HCT116 (cell line): Measurements from ENCODE around the gene FNDC3B. TPM values are rescaled to one million over a fixed set of nuclear protein-coding genes. Genes with fewer than 3 reads are reported as not detected.

ENCODE experiments used
- ATAC-seq: fragments of 200-7000 bp; cut with Tn5 transposase; 2 replicates; pipeline ENCODE4 v1.9.1; 2020; ENCODE audit warnings: mild to moderate bottlenecking, moderate library complexity
- BruUV-seq: library from RNA; stranded (reverse); fragments of 400-500 nt; replicated peaks from 2 replicates; lab custom pipeline; 2021; lab: Mats Ljungman, UMichigan
- CTCF ChIA-PET: fragments of 300-600 bp; sonication (Branson Sonifier 250); formaldehyde crosslinking; loops from one replicate; lab custom pipeline; 2021; ENCODE audit warnings: antibody characterized with exemption; lab: Charles Lee
- POLR2A ChIA-PET: fragments of 300-600, 350-600 bp; sonication (Branson Sonifier 250); formaldehyde crosslinking; loops from one replicate; lab custom pipeline; 2021; ENCODE audit warnings: antibody characterized with exemption; lab: Charles Lee
- RAD21 ChIA-PET, 2 experiments: fragments of 300-600 bp; sonication (Branson Sonifier 250); formaldehyde crosslinking; loops; one replicate each; lab custom pipeline; 2023; ENCODE audit warnings: low total read pairs in 2 of 2; ENCODE audit not compliant: uncharacterized antibody in 2 of 2, unreplicated experiment in 2 of 2, low non-redundant PET in 1 of 2; lab: Charles Lee
- DNase-seq: peaks from one replicate; pipeline ENCODE4 v3.0.0-alpha.2; 2010; ENCODE audit warnings: low read depth, low spot score
- H2AFZ ChIP-seq: fragments of 200-600 bp; shearing (Covaris generic), sonication (generic); 2 replicates; pipeline ENCODE4 v1.6.1; 2017; ENCODE audit warnings: low read depth, mixed run types, mixed read lengths, antibody characterized with exemption, low read length; ENCODE audit not compliant: poor library complexity, severe bottlenecking
- H3K27ac ChIP-seq: 2 replicates; pipeline ENCODE4 v1.5.1; 2012; ENCODE audit warnings: low read depth, low read length
- H3K27me3 ChIP-seq: fragments of 200-600 bp; sonication (generic); 2 replicates; pipeline ENCODE4 v1.6.1; 2016; ENCODE audit warnings: mixed run types, low read length, mixed read lengths; ENCODE audit not compliant: insufficient read depth
- H3K36me3 ChIP-seq, 2 experiments: fragments of 200-500 bp in 1 of 2; fragments of 200-600 bp in 1 of 2; sonication (Bioruptor generic) in 1 of 2; sonication (generic) in 1 of 2; 2 replicates each; pipeline versions ENCODE4 v1.5.1 to v1.6.1; 2014 to 2016; ENCODE audit warnings: low read length in 2 of 2, inconsistent platforms in 1 of 2, mixed read lengths in 1 of 2, mixed run types in 1 of 2; ENCODE audit not compliant: insufficient read depth in 2 of 2, control insufficient read depth in 1 of 2
- H3K4me1 ChIP-seq, 2 experiments: fragments of 200-600 bp in 1 of 2; sonication (generic) in 1 of 2; 2 replicates each; pipeline versions ENCODE4 v1.5.1 to v1.6.1; 2012 to 2017; ENCODE audit warnings: low read length in 2 of 2, inconsistent platforms in 1 of 2, mild to moderate bottlenecking in 1 of 2, mixed read lengths in 1 of 2, mixed run types in 1 of 2, moderate library complexity in 1 of 2; ENCODE audit not compliant: insufficient read depth in 2 of 2, control insufficient read depth in 1 of 2
- H3K4me2 ChIP-seq: fragments of 200-600 bp; sonication (generic); 2 replicates; pipeline ENCODE4 v1.6.1; 2017; ENCODE audit warnings: mixed run types, low read length, mixed read lengths
- H3K4me3 ChIP-seq, 2 experiments: fragments of 200-600 bp in 1 of 2; sonication (generic) in 1 of 2; replicated peaks in 1 of 2; 2 replicates each; pipeline ENCODE4 v1.5.1; 2011 to 2016; ENCODE audit warnings: low read length in 2 of 2, control low read depth in 1 of 2, low read depth in 1 of 2, mild to moderate bottlenecking in 1 of 2, mixed read lengths in 1 of 2, mixed run types in 1 of 2
- H3K79me2 ChIP-seq: fragments of 200-600 bp; sonication (generic); 2 replicates; pipeline ENCODE4 v1.6.1; 2017; ENCODE audit warnings: mild to moderate bottlenecking, mixed run types, low read length, moderate library complexity, mixed read lengths; ENCODE audit not compliant: insufficient read depth
- H3K9ac ChIP-seq: fragments of 200-600 bp; sonication (generic); 2 replicates; pipeline ENCODE4 v1.6.1; 2016; ENCODE audit warnings: low read length, mixed read lengths
- H3K9me2 ChIP-seq: fragments of 200-600 bp; sonication (generic), shearing (Covaris generic); 2 replicates; pipeline ENCODE4 v1.6.1; 2017; ENCODE audit warnings: mixed run types, mild to moderate bottlenecking, moderate library complexity; ENCODE audit not compliant: insufficient read depth
- H3K9me3 ChIP-seq, 2 experiments: fragments of 200-500 bp in 1 of 2; fragments of 200-600 bp in 1 of 2; sonication (Bioruptor generic) in 1 of 2; sonication (generic) in 1 of 2; 2 replicates each; pipeline ENCODE4 v1.6.1; 2014 to 2017; ENCODE audit warnings: low read length in 2 of 2, mixed read lengths in 2 of 2, inconsistent platforms in 1 of 2, low read depth in 1 of 2, mild to moderate bottlenecking in 1 of 2, mixed run types in 1 of 2, moderate library complexity in 1 of 2; ENCODE audit not compliant: control insufficient read depth in 1 of 2, insufficient read depth in 1 of 2
- H4K20me1 ChIP-seq: fragments of 200-600 bp; sonication (generic), shearing (Covaris generic); 2 replicates; pipeline ENCODE4 v1.6.1; 2017; ENCODE audit warnings: mixed run types, mild to moderate bottlenecking, moderate library complexity; ENCODE audit not compliant: insufficient read depth
- ATF3 ChIP-seq: IDR thresholded peaks from 2 replicates; pipeline ENCODE4 v1.6.1; 2012
- CBX3 ChIP-seq: IDR thresholded peaks from 2 replicates; pipeline ENCODE4 v1.6.1; 2012; ENCODE audit warnings: low read depth
- CEBPB ChIP-seq: IDR thresholded peaks from 2 replicates; pipeline ENCODE4 v1.6.1; 2012; ENCODE audit warnings: low read depth
- CTCF ChIP-seq, 3 experiments: fragments of 200-600 bp in 1 of 3; sonication (generic) in 1 of 3; IDR thresholded peaks in 2 of 3; conservative IDR thresholded peaks in 1 of 3; 2 replicates each; pipeline ENCODE4 v1.5.1; 2012 to 2017; ENCODE audit warnings: low read depth in 2 of 3, low read length in 2 of 3, antibody characterized with exemption in 1 of 3, borderline replicate concordance in 1 of 3, control low read depth in 1 of 3, mild to moderate bottlenecking in 1 of 3, mixed read lengths in 1 of 3, mixed run types in 1 of 3, moderate library complexity in 1 of 3; ENCODE audit not compliant: insufficient read depth in 1 of 3
- EGR1 ChIP-seq: IDR thresholded peaks from 2 replicates; pipeline ENCODE4 v1.6.1; 2012; ENCODE audit warnings: low read depth
- ELF1 ChIP-seq: IDR thresholded peaks from 2 replicates; pipeline ENCODE4 v1.6.1; 2012; ENCODE audit warnings: low read depth, borderline replicate concordance
- EZH2 ChIP-seq: fragments of 200-600 bp; sonication (generic); IDR thresholded peaks from 2 replicates; pipeline ENCODE4 v1.6.1; 2017; ENCODE audit warnings: antibody characterized with exemption, mixed run types
- EZH2phosphoT487 ChIP-seq: fragments of 200-600 bp; IDR thresholded peaks from 2 replicates; pipeline ENCODE4 v1.6.1; 2018; ENCODE audit warnings: antibody characterized with exemption, borderline replicate concordance
- FOSL1 ChIP-seq: IDR thresholded peaks from 2 replicates; pipeline ENCODE4 v1.6.1; 2012; ENCODE audit warnings: low read depth
- JUND ChIP-seq: IDR thresholded peaks from 2 replicates; pipeline ENCODE4 v1.6.1; 2012
- MAX ChIP-seq: IDR thresholded peaks from 2 replicates; pipeline ENCODE4 v1.6.1; 2012
- POLR2A ChIP-seq: IDR thresholded peaks from 2 replicates; pipeline ENCODE4 v1.7.0; 2011; ENCODE audit warnings: borderline replicate concordance; ENCODE audit not compliant: insufficient read depth, insufficient read length; ENCODE audit errors: extremely low read depth
- POLR2AphosphoS5 ChIP-seq: IDR thresholded peaks from 2 replicates; pipeline ENCODE4 v1.6.1; 2011; ENCODE audit warnings: mild to moderate bottlenecking, low read depth, low read length, moderate library complexity
- RAD21 ChIP-seq: IDR thresholded peaks from 2 replicates; pipeline ENCODE4 v1.6.1; 2012; ENCODE audit warnings: low read depth, mild to moderate bottlenecking
- SIN3A ChIP-seq: IDR thresholded peaks from 2 replicates; pipeline ENCODE4 v1.6.1; 2012; ENCODE audit warnings: low read depth
- SP1 ChIP-seq: IDR thresholded peaks from 2 replicates; pipeline ENCODE4 v1.6.1; 2012; ENCODE audit warnings: low read depth
- SRF ChIP-seq: IDR thresholded peaks from 2 replicates; pipeline ENCODE4 v1.6.1; 2012; ENCODE audit warnings: low read depth
- TCF7L2 ChIP-seq: IDR thresholded peaks from 2 replicates; pipeline ENCODE4 v1.7.0; 2011; ENCODE audit warnings: borderline replicate concordance, inconsistent platforms; ENCODE audit not compliant: insufficient read depth, insufficient read length; ENCODE audit errors: extremely low read depth
- ZFX ChIP-seq: fragments of 450-650 bp; IDR thresholded peaks from 2 replicates; pipeline ENCODE4 v1.6.1; 2017
- ZNF274 ChIP-seq: fragments of 200-500 bp; sonication (Bioruptor generic); IDR thresholded peaks from 2 replicates; pipeline ENCODE4 v1.6.1; 2014; ENCODE audit warnings: mild to moderate bottlenecking, low read depth, low read length, inconsistent platforms
- intact Hi-C: fragments of 100-400 bp; cut with micrococcal nuclease; formaldehyde crosslinking; loops from 2 replicates; pipeline ENCODE4 v1.10.0; 2022
- total RNA-seq: library from RNA; stranded (reverse); gene quantifications from one replicate; pipeline ENCODE4 v1.2.1, GENCODE V29; 2021; ENCODE audit not compliant: unreplicated experiment

The FNDC3B gene
- total RNA-seq, 1 experiment from 2014 or later: 45.7 TPM

- no peaks in the 10 kb centered on the region for H3K27me3 ChIP-seq
- H3K9me2 ChIP-seq: no peaks in the 10 kb centered on the region
- no peak overlapping the region for H3K4me3 ChIP-seq
- H3K36me3 ChIP-seq: peaks cover 3 to 7% of the 10 kb centered on the region in 2 experiments; a peak in 2 of 4 replicates
- no peak overlapping the region for H2AFZ ChIP-seq
- ChIA-PET CTCF (interaction anchor here (2.7 kb wide), 1 partner anchor 18 kb away, joined by 10 read pairs; no protein-coding TSS in a partner anchor), POLR2A (no interaction called here), RAD21 (no interaction called here)
- ATAC-seq (no peak), DNase-seq (no peak)
- TF ChIP-seq ZNF274 (no peak), ELF1 (no peak), TCF7L2 (no peak), SIN3A (no peak), EZH2 (no peak), EGR1 (no peak), RAD21 (no peak), SRF (no peak), CBX3 (no peak), POLR2AphosphoS5 (no peak), SP1 (no peak)
- H3K9ac ChIP-seq: no peak overlapping the region
- H3K79me2 ChIP-seq: no peaks in the 10 kb centered on the region
- peak overlapping the region; percentile 20; the same call in 1 of the 2 replicates for H3K27ac ChIP-seq
- no peaks in the 10 kb centered on the region for H3K9me3 ChIP-seq
- peaks cover 33 to 34% of the 10 kb centered on the region in 2 experiments for H3K4me1 ChIP-seq
- no peaks in the 10 kb centered on the region for H4K20me1 ChIP-seq
- no TSS peak for BruUV-seq
- peak overlapping the region; percentile 54 for H3K4me2 ChIP-seq
- intact Hi-C loops: no loop called here
Measured at GRCh38 chr3:172314591-172315160, 275.3 kb downstream of the FNDC3B start.

GRCh38 chr3:172315401-172316091 lies 276.2 kb downstream of the FNDC3B start:
- Histone ChIP-seq H3K4me2 (peak overlapping the region; percentile 54), H3K27ac (peak overlapping the region; percentile 20), H3K4me3 (no peak overlapping the region), H3K9me3 (no peaks in the 10 kb centered on the region), H3K9me2 (no peaks in the 10 kb centered on the region), H2AFZ (no peak overlapping the region), H3K9ac (no peak overlapping the region; the same call in 1 of the 2 replicates), H3K36me3 (peaks cover 3 to 7% of the 10 kb centered on the region in 2 experiments; a peak in 2 of 4 replicates), H3K4me1 (peaks cover 33 to 34% of the 10 kb centered on the region in 2 experiments), H4K20me1 (no peaks in the 10 kb centered on the region), H3K79me2 (no peaks in the 10 kb centered on the region), H3K27me3 (no peaks in the 10 kb centered on the region)
- POLR2A ChIA-PET: no interaction called here
- CTCF ChIA-PET: interaction anchor here (1.1 to 2.7 kb wide), 3 partner anchors 13 to 19 kb away, joined by 4 to 10 read pairs (median 5); no protein-coding TSS in a partner anchor
- intact Hi-C loops: no loop called here
- RAD21 ChIA-PET: no interaction called here
- no TSS peak for BruUV-seq
- peak; percentile 35 for DNase-seq
- ATAC-seq: peak; percentile 57
- TF ChIP-seq EGR1 (peak; percentile 66), FOSL1 (peak; percentile 35; the same call in 1 of the 2 replicates), ELF1 (no peak), RAD21 (no peak), ZFX (no peak), JUND (peak; percentile 26), MAX (no peak), POLR2A (no peak), SIN3A (no peak), EZH2phosphoT487 (no peak), SP1 (no peak), CEBPB (no peak), ATF3 (no peak), EZH2 (no peak), CTCF (IDR thresholded peaks at IDR 0.05 in 2 of 3, conservative IDR thresholded peaks at IDR 0.05 in 1 of 3; ENCODE audit: borderline replicate concordance in 1 of 3, insufficient read depth in 1 of 3, low read depth in 2 of 3, low read length in 2 of 3) (no peak), ZNF274 (no peak)
